ENCODE measurements around the gene GNG2. TPM values are rescaled to one million over a fixed set of nuclear protein-coding genes. Genes with fewer than 3 reads are reported as not detected.

The GNG2 gene
- total and polyA plus RNA-seq, 10 of the 15 experiments (the other 5 are each of a cell fraction or from before 2014, with no cell fraction given): 31.6 to 114 (median 66.4) TPM

- TF ChIP-seq HSF1 (IDR thresholded peaks at IDR 0.05; ENCODE audit: low read depth, low read length) (no peak), BMI1 (IDR thresholded peaks at IDR 0.05; ENCODE audit: borderline replicate concordance) (no peak), EP300 (IDR thresholded peaks at IDR 0.05; ENCODE audit: borderline replicate concordance in 1 of 2, control insufficient read depth in 1 of 2, low read depth in 2 of 2, low read length in 2 of 2) (no peak), TCF3 (IDR thresholded peaks at IDR 0.05; ENCODE audit: borderline replicate concordance, insufficient read depth, low read depth, low read length) (no peak), PKNOX1 (IDR thresholded peaks at IDR 0.05) (no peak), ATF7 (IDR thresholded peaks at IDR 0.05; ENCODE audit: low read depth) (no peak), ZBTB40 (IDR thresholded peaks at IDR 0.05; ENCODE audit: borderline replicate concordance) (no peak), E4F1 (IDR thresholded peaks at IDR 0.05; ENCODE audit: borderline replicate concordance, partially characterized antibody) (no peak), POLR2AphosphoS2 (IDR thresholded peaks at IDR 0.05; ENCODE audit: low read depth, low read length) (no peak), MXI1 (IDR thresholded peaks at IDR 0.05; ENCODE audit: low read depth, low read length) (no peak), MAX (IDR thresholded peaks at IDR 0.05; ENCODE audit: low read depth, low read length) (no peak), ZBTB11 (CRISPR knock-in tag; IDR thresholded peaks at IDR 0.05) (no peak)
Measured at GRCh38 chr14:51850651-51851050, 9.8 kb upstream of the GNG2 start (continued).
